ENCODE data around the gene GFI1B.

Gene GFI1B

GRCh38 chr9:132970324-132971062, 8.0 kb upstream of the GFI1B start:
- no peak overlapping the region for H3K27ac ChIP-seq
- TF ChIP-seq ZFX (IDR thresholded peaks at IDR 0.05) (no peak), CTCF (conservative IDR thresholded peaks at IDR 0.05) (no peak)

GRCh38 chr9:132973166-132973565, 5.3 kb upstream of the GFI1B start:
- no peak overlapping the region for H3K27ac ChIP-seq
- TF ChIP-seq ZFX (IDR thresholded peaks at IDR 0.05) (no peak), CTCF (conservative IDR thresholded peaks at IDR 0.05) (no peak)

- no peak overlapping the region for H3K27ac ChIP-seq
- TF ChIP-seq ZFX (IDR thresholded peaks at IDR 0.05), result no peak
- TF ChIP-seq CTCF (conservative IDR thresholded peaks at IDR 0.05), result no peak
Observed at GRCh38 chr9:132973713-132974112, 4.8 kb upstream of the GFI1B start.

- no peak overlapping the region for H3K27ac ChIP-seq
- TF ChIP-seq ZFX (IDR thresholded peaks at IDR 0.05) (no peak), CTCF (conservative IDR thresholded peaks at IDR 0.05) (no peak)
Observed at GRCh38 chr9:132975961-132976360, 2.5 kb upstream of the GFI1B start.

GRCh38 chr9:132976571-132976970, 1.9 kb upstream of the GFI1B start:
- no peak for TF ChIP-seq CTCF (conservative IDR thresholded peaks at IDR 0.05)
- TF ChIP-seq ZFX (IDR thresholded peaks at IDR 0.05), result no peak

GRCh38 chr9:132978112-132978450, 413 bp upstream of the GFI1B start:
- TF ChIP-seq CTCF (conservative IDR thresholded peaks at IDR 0.05) (no peak), ZFX (IDR thresholded peaks at IDR 0.05) (no peak)
- H3K27ac ChIP-seq, result no peak overlapping the region

More at GRCh38 chr9:132976571-132976970, 1.9 kb upstream of the GFI1B start:
- H3K27ac ChIP-seq, result no peak overlapping the region

GRCh38 chr9:132980157-132980556, 1.7 kb downstream of the GFI1B start:
- H3K27ac ChIP-seq, result no peak overlapping the region
- no peak for TF ChIP-seq ZFX (IDR thresholded peaks at IDR 0.05)
- TF ChIP-seq CTCF (conservative IDR thresholded peaks at IDR 0.05), result no peak
